ENCODE data around the gene NECTIN1.
A peak's percentile ranks its signal among the peaks of the same experiment; 100 is the strongest.

Gene NECTIN1, protein sequence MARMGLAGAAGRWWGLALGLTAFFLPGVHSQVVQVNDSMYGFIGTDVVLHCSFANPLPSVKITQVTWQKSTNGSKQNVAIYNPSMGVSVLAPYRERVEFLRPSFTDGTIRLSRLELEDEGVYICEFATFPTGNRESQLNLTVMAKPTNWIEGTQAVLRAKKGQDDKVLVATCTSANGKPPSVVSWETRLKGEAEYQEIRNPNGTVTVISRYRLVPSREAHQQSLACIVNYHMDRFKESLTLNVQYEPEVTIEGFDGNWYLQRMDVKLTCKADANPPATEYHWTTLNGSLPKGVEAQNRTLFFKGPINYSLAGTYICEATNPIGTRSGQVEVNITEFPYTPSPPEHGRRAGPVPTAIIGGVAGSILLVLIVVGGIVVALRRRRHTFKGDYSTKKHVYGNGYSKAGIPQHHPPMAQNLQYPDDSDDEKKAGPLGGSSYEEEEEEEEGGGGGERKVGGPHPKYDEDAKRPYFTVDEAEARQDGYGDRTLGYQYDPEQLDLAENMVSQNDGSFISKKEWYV

DNA sequence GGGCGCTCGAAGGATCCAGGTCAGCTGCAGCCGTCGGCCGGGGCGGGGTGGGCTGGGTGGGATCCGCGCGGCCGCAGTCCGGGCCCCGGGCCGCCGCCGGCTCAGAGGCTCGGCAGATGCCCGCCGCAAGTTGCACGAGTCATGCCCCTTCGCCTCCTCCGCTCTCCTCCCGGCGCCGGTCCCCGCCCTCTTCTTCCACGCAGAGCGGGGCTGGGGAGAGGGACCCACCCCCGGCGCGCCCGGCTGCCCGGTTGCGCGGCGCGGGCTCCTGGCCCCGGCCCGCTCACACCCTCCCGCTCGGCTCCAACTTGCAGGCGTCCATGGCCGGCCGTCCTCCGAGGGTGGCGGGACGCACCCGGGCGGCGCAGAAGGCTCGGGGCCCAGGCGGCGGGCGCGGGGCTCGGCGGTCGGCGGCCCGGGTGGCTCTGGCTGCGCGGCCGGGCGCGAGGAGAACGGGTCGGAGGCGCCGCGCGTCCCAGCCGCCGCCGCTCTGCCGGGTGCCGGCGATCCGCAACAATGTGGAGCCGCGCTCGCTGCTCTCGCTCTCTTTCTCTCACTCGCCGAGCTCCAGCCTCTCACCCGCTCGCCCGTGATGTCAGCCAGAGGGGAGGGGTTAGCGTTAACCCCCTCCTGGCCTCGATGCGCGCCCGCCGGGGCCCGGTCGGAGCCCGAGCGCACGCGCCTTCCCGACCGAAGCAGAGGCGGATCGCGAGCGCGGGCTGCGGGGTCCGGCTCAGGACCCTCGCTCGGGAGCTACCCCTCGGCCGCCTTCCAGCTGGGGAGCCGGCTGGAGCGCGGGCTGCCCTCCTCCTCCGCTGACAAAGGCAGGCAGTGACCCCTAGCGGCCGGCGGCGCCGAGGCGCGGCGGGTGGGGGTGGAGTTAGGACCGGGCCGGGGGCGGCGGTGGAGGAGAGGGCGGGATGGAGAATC lies at the start of gene NECTIN1:
Gene NECTIN1 (minus strand): TSS at position 550 of the 930 bp plus-strand sequence. CDS start 647 bp downstream, outside the sequence.
- Histone ChIP-seq H3K4me1 (ENCODE audit: control insufficient read depth, insufficient read depth, low read length) (peaks cover 23% of the 10 kb centered on the region), H3K4me3 (ENCODE audit: low read length) (peak within 1 kb of the TSS; percentile 71), H3K36me3 (ENCODE audit: control insufficient read depth, insufficient read depth, low read length) (no peaks in the 10 kb centered on the region), H3K9me3 (ENCODE audit: control insufficient read depth, low read length) (no peaks in the 10 kb centered on the region), H3K27me3 (ENCODE audit: control insufficient read depth, insufficient read depth, low read length) (no peaks in the 10 kb centered on the region), H3K9ac (ENCODE audit: low read length) (peak within 1 kb of the TSS; percentile 71)

DNA sequence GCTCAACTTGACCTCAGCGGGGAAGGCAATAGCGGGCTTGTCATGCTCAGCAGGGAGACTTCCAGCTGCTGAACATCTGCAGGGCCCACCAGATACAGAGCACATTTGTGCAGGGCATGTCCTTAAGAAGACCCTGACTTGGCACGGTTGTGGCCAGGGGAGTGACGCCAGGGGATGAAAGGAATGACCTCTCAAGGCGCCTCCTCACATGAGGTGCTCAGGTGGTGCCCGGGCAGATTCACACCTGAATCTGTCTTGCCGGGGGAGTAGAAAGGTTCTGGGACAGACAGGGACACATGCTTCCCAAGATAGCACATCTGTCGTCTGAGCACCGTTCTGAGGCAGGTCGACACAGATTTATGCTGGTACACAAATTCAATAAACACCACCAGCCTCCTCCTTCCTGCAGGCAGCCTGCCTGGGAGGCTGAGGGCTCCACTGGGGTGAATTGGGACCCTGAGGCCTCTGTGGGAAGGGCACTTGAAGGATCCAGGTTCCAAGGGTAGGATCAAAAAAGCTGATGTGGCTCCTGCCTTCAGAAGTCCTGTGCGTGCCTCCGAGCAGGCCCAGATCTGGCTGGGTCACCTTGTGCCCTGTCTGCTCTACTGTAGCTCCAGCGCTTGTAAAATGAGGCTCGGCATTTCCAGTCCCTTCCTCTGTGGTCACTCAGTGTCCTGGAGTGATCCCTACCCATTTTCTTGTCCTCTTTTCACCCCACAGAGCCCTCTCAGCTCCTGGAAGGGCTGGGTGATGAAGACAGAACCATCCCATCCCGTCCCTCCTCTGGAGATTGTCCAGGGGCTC lies 49.6 kb upstream of the NECTIN1 start:
- Histone ChIP-seq H3K4me1 (ENCODE audit: control insufficient read depth, insufficient read depth, low read length) (no peaks in the 10 kb centered on the region), H3K4me3 (ENCODE audit: low read length) (no peak overlapping the region), H3K36me3 (ENCODE audit: control insufficient read depth, insufficient read depth, low read length) (no peaks in the 10 kb centered on the region), H3K9me3 (ENCODE audit: control insufficient read depth, low read length) (no peaks in the 10 kb centered on the region), H3K27me3 (ENCODE audit: control insufficient read depth, insufficient read depth, low read length) (peaks cover 5% of the 10 kb centered on the region), H3K9ac (ENCODE audit: low read length) (no peak overlapping the region)

DNA sequence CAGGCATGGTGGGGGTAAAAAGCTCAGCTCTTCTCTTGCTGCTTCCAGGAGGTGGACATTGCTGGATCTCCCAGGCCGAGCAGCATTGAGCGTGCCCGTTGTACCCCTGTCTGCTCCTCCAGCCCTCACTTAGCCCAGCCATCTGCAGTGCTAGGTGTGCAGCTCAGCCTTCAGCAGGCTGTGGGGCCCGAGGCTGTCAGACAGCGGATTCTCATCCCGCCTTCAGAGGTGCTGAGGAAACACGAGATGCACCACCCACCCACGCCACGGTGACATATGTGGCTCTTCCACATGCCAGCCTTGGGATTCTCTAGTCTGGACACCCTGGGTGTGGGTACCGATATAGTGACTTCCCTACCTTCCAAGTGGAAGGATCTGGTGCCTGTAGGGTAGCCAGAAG lies 48.9 kb upstream of the NECTIN1 start:
- H3K27me3 ChIP-seq (ENCODE audit: control insufficient read depth, insufficient read depth, low read length): peaks cover 5% of the 10 kb centered on the region
- no peak overlapping the region for H3K4me3 ChIP-seq (ENCODE audit: low read length)
- no peak overlapping the region for H3K9ac ChIP-seq (ENCODE audit: low read length)
- no peaks in the 10 kb centered on the region for H3K36me3 ChIP-seq (ENCODE audit: control insufficient read depth, insufficient read depth, low read length)
- no peaks in the 10 kb centered on the region for H3K4me1 ChIP-seq (ENCODE audit: control insufficient read depth, insufficient read depth, low read length)
- H3K9me3 ChIP-seq (ENCODE audit: control insufficient read depth, low read length): no peaks in the 10 kb centered on the region

DNA sequence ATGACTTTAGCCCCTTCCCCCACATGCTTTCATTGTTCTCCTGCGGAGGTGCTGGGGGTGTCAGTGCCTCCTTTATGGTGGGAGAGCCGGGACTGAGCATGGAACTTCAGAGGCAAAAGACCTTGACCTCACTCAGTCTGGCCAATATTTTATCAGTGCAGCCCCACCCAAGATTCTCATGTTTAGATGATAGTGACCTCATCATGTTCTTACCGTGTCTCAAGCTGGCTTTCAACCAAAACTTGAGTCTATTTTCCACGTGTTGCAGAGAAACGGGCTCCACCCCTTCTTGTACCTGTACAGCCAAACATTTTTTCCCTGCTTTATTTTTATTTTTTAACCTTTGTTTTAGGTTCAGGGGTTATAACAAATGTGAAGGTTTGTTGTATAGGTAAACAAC lies 47.7 kb upstream of the NECTIN1 start:
- Histone ChIP-seq H3K36me3 (ENCODE audit: control insufficient read depth, insufficient read depth, low read length) (no peaks in the 10 kb centered on the region), H3K27me3 (ENCODE audit: control insufficient read depth, insufficient read depth, low read length) (peaks cover 5% of the 10 kb centered on the region), H3K9me3 (ENCODE audit: control insufficient read depth, low read length) (no peaks in the 10 kb centered on the region), H3K4me1 (ENCODE audit: control insufficient read depth, insufficient read depth, low read length) (no peaks in the 10 kb centered on the region), H3K9ac (ENCODE audit: low read length) (no peak overlapping the region), H3K4me3 (ENCODE audit: low read length) (no peak overlapping the region)

DNA sequence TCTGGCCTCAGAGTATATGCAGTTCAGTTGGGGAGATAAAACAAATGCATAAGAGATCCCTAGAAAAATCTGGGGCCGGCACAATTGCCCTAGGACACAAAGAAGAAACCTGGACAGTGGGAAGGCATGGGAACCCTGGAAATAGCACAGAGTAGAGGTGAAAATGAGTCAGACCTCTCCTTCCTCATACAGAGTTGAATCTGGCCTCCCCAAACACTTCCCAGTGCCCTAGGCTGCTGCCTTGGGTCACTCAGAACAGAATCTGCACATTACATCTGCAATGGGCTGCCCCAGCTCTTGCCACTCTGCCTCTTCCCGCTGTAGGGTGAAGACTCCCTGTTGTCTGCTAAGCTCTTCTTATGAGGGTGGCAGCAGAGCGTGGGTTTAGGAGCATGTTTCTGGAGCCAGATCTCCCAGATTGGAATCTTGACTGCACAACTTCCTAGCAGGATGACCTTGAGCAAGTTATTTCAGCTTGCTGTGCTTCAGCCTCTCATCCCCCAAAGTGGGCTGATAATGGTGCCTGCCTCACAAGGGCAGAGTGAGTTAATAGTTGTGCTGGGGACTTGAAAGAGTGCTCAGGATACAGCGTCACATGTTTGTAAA lies 47.1 kb upstream of the NECTIN1 start:
- H3K27me3 ChIP-seq (ENCODE audit: control insufficient read depth, insufficient read depth, low read length): peaks cover 5% of the 10 kb centered on the region

DNA sequence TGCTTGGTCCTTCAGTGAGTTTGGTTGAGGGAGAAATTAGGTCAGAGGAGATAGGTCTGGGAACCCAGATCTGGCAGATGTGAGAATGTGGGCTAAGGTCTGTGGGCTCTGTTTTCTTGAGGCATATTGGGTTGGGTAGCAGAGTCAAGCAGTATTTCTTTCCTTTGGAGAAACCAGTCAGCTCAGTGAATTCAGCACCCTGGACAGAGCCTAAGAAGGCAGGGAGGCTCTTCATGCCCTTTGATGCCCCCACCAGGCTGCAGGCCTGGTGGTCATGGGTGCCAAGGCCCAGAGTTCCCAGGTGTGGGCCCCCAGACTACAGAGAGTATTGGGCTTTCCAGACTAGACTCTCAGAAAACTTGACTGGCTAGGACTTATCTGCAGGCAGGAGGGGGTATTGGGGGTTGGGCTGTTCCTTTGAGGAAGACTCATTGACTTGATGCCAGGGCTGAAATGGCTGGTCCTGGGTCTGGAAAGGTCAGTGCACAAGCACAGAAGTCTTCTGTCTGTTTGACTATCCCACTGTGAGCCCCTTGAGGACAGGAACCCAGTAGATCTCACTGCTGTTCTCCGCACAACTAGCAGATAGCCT lies 45.3 kb upstream of the NECTIN1 start:
- no peaks in the 10 kb centered on the region for H3K36me3 ChIP-seq (ENCODE audit: control insufficient read depth, insufficient read depth, low read length)
- H3K9ac ChIP-seq (ENCODE audit: low read length): no peak overlapping the region
- H3K27me3 ChIP-seq (ENCODE audit: control insufficient read depth, insufficient read depth, low read length): peaks cover 5% of the 10 kb centered on the region
- no peaks in the 10 kb centered on the region for H3K9me3 ChIP-seq (ENCODE audit: control insufficient read depth, low read length)
- H3K4me1 ChIP-seq (ENCODE audit: control insufficient read depth, insufficient read depth, low read length): no peaks in the 10 kb centered on the region
- H3K4me3 ChIP-seq (ENCODE audit: low read length): no peak overlapping the region

More for the DNA sequence above, 47.1 kb upstream of the NECTIN1 start:
- H3K9ac ChIP-seq (ENCODE audit: low read length): no peak overlapping the region
- H3K36me3 ChIP-seq (ENCODE audit: control insufficient read depth, insufficient read depth, low read length): no peaks in the 10 kb centered on the region
- H3K9me3 ChIP-seq (ENCODE audit: control insufficient read depth, low read length): no peaks in the 10 kb centered on the region
- H3K4me3 ChIP-seq (ENCODE audit: low read length): no peak overlapping the region
- H3K4me1 ChIP-seq (ENCODE audit: control insufficient read depth, insufficient read depth, low read length): no peaks in the 10 kb centered on the region

DNA sequence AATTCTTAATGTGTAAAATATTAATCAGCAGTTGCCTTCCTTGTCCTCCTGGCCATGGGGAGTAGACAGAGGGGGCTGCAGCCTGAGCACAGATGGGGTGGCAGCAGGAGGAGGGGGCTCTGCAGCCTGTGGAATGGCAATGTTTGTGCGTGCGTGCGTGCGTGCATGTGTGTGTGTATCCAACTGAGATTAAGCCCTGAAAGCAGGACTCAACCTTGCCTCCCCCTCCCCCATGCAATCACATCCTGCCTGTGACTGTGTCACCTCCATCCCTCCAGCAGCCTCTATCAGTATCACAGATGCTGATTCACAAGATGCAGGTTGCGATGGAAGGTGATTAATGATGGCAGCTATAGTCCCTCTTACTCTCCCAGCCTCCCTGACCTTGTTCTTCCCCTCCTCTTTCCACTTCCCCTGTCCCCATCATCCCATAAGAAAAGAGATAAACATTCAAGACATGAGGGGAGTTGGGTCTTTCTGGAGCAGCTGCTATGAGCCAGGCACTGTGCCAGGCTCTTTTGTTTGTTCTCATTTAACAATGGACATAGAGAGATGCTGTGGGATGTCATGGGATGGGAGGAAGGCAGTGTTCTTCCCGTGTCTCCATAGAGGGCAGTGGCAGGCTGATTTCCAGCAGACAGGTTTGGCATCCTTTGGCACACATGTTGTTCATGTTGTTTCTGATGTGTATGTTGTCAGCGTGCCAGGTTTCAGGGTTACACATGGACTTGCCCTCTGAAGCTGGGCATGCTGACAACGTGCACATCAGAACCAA lies 43.8 kb upstream of the NECTIN1 start:
- Histone ChIP-seq H3K9me3 (ENCODE audit: control insufficient read depth, low read length) (no peaks in the 10 kb centered on the region), H3K4me3 (ENCODE audit: low read length) (no peak overlapping the region), H3K4me1 (ENCODE audit: control insufficient read depth, insufficient read depth, low read length) (no peaks in the 10 kb centered on the region), H3K9ac (ENCODE audit: low read length) (no peak overlapping the region), H3K27me3 (ENCODE audit: control insufficient read depth, insufficient read depth, low read length) (peaks cover 3% of the 10 kb centered on the region), H3K36me3 (ENCODE audit: control insufficient read depth, insufficient read depth, low read length) (no peaks in the 10 kb centered on the region)

DNA sequence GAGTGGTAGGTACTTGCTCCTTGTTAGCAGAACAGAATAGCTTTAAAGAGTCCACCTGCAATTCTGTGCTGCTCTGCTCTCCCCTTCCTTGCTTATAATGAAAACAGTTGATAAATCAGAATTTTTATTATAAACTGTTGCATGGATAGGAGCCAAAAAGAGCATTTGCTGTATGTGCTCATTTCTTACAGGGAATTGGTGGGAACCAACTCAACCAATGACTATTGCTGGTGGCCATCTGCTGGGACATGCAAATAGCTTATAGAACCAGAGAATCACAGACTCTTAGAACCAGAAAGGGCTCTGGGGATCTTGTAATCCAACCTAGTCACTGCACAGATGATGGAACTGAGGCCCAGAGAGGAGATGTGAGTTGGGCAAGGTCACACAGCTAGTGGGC lies 43.1 kb upstream of the NECTIN1 start:
- Histone ChIP-seq H3K4me1 (ENCODE audit: control insufficient read depth, insufficient read depth, low read length) (no peaks in the 10 kb centered on the region), H3K9ac (ENCODE audit: low read length) (no peak overlapping the region), H3K36me3 (ENCODE audit: control insufficient read depth, insufficient read depth, low read length) (no peaks in the 10 kb centered on the region), H3K4me3 (ENCODE audit: low read length) (no peak overlapping the region), H3K9me3 (ENCODE audit: control insufficient read depth, low read length) (no peaks in the 10 kb centered on the region), H3K27me3 (ENCODE audit: control insufficient read depth, insufficient read depth, low read length) (no peaks in the 10 kb centered on the region)

DNA sequence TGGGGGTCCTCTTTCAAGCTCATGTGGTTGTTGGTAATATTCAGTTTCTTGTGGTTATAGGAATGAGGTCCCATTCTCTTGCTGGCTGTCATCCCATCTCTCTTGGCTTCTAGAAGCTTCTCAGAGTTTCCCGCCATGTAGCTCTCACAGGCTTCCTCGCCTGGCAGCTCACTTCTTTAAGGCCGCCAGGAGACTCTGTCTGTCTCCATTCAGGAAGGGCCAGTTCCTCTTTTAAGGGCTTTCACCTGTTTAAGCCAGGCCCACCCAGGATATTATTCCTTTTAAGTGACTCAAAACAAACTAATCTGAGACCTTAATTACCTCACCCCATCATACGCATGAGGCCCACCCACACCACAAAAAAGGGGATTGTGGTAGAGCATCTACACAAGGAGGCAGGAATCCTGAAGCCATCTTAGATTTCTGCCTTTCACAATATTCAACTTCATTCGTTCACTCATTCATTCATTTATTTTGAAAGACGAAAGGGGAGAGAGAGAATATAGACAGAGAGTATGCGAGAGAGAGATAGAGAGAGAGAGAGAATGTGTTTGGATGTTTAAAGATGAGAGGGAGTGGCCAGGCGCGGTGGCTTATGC lies 42.3 kb upstream of the NECTIN1 start:
- no peaks in the 10 kb centered on the region for H3K27me3 ChIP-seq (ENCODE audit: control insufficient read depth, insufficient read depth, low read length)
- H3K4me1 ChIP-seq (ENCODE audit: control insufficient read depth, insufficient read depth, low read length): no peaks in the 10 kb centered on the region
- no peaks in the 10 kb centered on the region for H3K36me3 ChIP-seq (ENCODE audit: control insufficient read depth, insufficient read depth, low read length)
- H3K9me3 ChIP-seq (ENCODE audit: control insufficient read depth, low read length): no peaks in the 10 kb centered on the region
- no peak overlapping the region for H3K4me3 ChIP-seq (ENCODE audit: low read length)
- no peak overlapping the region for H3K9ac ChIP-seq (ENCODE audit: low read length)

DNA sequence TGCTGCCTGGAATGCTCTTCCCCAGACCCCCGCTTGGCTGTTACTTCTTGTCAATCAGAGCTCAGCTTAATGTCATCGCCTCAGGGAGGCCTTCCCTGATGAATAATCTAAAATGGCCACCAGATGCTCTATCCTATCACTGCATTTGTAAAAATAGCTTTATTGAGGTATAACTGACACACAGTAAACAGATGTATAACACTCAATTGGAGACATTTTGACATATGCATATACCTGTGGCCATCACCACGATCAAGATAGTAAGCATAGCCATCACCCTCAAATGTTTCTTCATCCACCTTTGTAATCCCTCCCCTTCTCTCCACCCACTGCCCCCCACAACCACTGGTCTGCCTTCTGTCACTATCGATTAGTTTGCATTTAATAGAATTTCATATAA lies 36.6 kb upstream of the NECTIN1 start:
- H3K4me1 ChIP-seq (ENCODE audit: control insufficient read depth, insufficient read depth, low read length): no peaks in the 10 kb centered on the region
- no peaks in the 10 kb centered on the region for H3K27me3 ChIP-seq (ENCODE audit: control insufficient read depth, insufficient read depth, low read length)
- H3K9ac ChIP-seq (ENCODE audit: low read length): no peak overlapping the region
- no peaks in the 10 kb centered on the region for H3K36me3 ChIP-seq (ENCODE audit: control insufficient read depth, insufficient read depth, low read length)
- no peak overlapping the region for H3K4me3 ChIP-seq (ENCODE audit: low read length)
- no peaks in the 10 kb centered on the region for H3K9me3 ChIP-seq (ENCODE audit: control insufficient read depth, low read length)
